Breast epithelium (tissue), 4 donors: ENCODE data around the gene ERMP1. TPM values are rescaled to one million over a fixed set of nuclear protein-coding genes. Genes with fewer than 3 reads are reported as not detected.
"Not testable (repeated sequence)": the region's sequence is repeated elsewhere in the genome, so short reads cannot be mapped to it uniquely, and the experiment has no call there.

Source experiments
- DNase-seq, 2 donors: peaks; one replicate each; pipeline ENCODE4 v3.0.0-alpha.2; 2019; ENCODE audit warnings: low spot score in 2 of 2
- H3K27ac ChIP-seq, 2 donors: fragments of 200-600 bp; sonication (generic) in 1 of 2; one replicate each; pipeline ENCODE4 v1.5.1; 2016 to 2019; ENCODE audit warnings: mild to moderate bottlenecking in 1 of 2
- H3K27me3 ChIP-seq, 2 donors: fragments of 200-600 bp; sonication (generic) in 1 of 2; one replicate each; pipeline versions ENCODE4 v1.5.1 to v1.6.0; 2017 to 2019; ENCODE audit warnings: control low read depth in 1 of 2, mild to moderate bottlenecking in 1 of 2
- H3K36me3 ChIP-seq: fragments of 200-600 bp; one replicate; pipeline ENCODE4 v1.5.1; 2019
- H3K4me1 ChIP-seq, 2 donors: fragments of 200-600 bp; sonication (generic); one replicate each; pipeline ENCODE4 v1.5.1; 2016 to 2019; ENCODE audit warnings: control low read depth in 1 of 2
- H3K4me3 ChIP-seq, 3 donors: fragments of 200-600 bp; sonication (generic); 1 replicate in 2 of 3; 2 replicates in 1 of 3; pipeline ENCODE4 v1.5.1; 2016 to 2019; ENCODE audit warnings: mild to moderate bottlenecking in 3 of 3, moderate library complexity in 2 of 3
- H3K9me3 ChIP-seq, 2 donors: fragments of 200-600 bp; sonication (generic) in 1 of 2; one replicate each; pipeline ENCODE4 v1.5.1; 2016 to 2019; ENCODE audit warnings: control low read depth in 1 of 2
- POLR2A ChIP-seq: fragments of 450-650 bp; IDR thresholded peaks from one replicate; pipeline ENCODE4 v1.6.1; 2016; ENCODE audit warnings: antibody characterized with exemption, mild to moderate bottlenecking, moderate library complexity
- POLR2AphosphoS5 ChIP-seq, 3 donors: sonication (generic); formaldehyde crosslinking; IDR thresholded peaks; one replicate each; pipeline ENCODE4 v1.6.1; 2017; ENCODE audit warnings: antibody characterized with exemption in 3 of 3
- intact Hi-C: fragments of 100-400 bp; cut with DNase I; formaldehyde crosslinking; loops from one replicate; pipeline ENCODE4 v1.15.1; 2023; ENCODE audit warnings: low total_unique reads
- total RNA-seq, 3 donors: library from RNA; depleted of rRNA; stranded (reverse); fragments of >200 nt; gene quantifications; one replicate each; pipeline ENCODE4 v1.1.0, GENCODE V29; 2016
- TF ChIP-seq, protein P1 (sequence below), 3 donors: fragments of 450-650 bp; IDR thresholded peaks; one replicate each; pipeline ENCODE4 v1.5.1; 2016 to 2017; ENCODE audit warnings: antibody characterized with exemption in 3 of 3, mild to moderate bottlenecking in 3 of 3, moderate library complexity in 3 of 3

ERMP1 gene
- total RNA-seq, 3 donors from 2014 or later: 12.6 to 39.2 (median 34.1) TPM

DNA sequence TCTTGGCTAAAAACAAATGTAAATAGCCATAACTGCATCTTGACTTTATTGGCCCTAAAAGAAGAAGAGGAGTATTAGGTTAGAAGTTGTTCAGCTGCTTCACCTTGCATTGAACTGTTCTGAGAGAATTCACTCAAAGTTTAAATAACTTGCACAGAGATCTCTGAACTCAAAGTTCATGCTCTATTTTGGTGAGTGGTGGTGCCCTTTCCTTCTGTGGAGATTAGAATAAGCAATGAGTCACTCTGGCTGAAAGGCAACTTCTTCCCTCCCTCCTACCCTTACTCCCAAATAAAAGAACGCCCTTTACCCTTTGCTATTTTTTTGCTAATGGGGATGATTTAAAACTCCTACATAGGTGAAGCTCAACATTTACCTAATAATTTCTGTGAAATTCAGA, 48.9 kb downstream of the ERMP1 start:
- Histone ChIP-seq H3K36me3 (no peaks in the 10 kb centered on the region), H3K4me3 (no peak overlapping the region), H3K27ac (no peak overlapping the region), H3K27me3 (no peaks in the 10 kb centered on the region), H3K9me3 (peaks cover 23 to 29% of the 10 kb centered on the region in 2 donors), H3K4me1 (no peaks in the 10 kb centered on the region)
- intact Hi-C loops: no loop called here
- TF ChIP-seq POLR2A (no peak), POLR2AphosphoS5 (IDR thresholded peaks at IDR 0.05) (no peak)
- TF ChIP-seq, protein P1, sequence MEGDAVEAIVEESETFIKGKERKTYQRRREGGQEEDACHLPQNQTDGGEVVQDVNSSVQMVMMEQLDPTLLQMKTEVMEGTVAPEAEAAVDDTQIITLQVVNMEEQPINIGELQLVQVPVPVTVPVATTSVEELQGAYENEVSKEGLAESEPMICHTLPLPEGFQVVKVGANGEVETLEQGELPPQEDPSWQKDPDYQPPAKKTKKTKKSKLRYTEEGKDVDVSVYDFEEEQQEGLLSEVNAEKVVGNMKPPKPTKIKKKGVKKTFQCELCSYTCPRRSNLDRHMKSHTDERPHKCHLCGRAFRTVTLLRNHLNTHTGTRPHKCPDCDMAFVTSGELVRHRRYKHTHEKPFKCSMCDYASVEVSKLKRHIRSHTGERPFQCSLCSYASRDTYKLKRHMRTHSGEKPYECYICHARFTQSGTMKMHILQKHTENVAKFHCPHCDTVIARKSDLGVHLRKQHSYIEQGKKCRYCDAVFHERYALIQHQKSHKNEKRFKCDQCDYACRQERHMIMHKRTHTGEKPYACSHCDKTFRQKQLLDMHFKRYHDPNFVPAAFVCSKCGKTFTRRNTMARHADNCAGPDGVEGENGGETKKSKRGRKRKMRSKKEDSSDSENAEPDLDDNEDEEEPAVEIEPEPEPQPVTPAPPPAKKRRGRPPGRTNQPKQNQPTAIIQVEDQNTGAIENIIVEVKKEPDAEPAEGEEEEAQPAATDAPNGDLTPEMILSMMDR (IDR thresholded peaks at IDR 0.05): no peak
- no peak for DNase-seq

DNA sequence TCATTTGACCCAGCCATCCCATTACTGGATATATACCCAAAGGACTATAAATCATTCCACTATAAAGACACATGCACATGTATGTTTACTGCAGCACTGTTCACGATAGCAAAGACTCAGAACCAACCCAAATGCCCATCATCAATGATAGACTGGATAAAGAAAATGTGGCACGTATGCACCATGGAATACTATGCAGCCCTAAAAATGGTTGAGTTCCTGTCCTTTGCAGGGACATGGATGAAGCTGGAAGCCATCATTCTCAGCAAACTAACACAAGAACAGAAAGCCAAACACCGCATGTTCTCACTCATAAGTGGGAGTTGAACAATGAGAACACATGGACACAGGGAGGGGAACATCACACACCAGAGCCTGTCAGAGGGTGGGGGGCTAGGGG, 49.5 kb downstream of the ERMP1 start:
- H3K4me3 ChIP-seq, H3K36me3 ChIP-seq, H3K4me1 ChIP-seq, DNase-seq, H3K27me3 ChIP-seq, intact Hi-C loops, H3K27ac ChIP-seq: not testable (repeated sequence)
- peaks cover 28 to 33% of the 10 kb centered on the region in 2 donors for H3K9me3 ChIP-seq

DNA sequence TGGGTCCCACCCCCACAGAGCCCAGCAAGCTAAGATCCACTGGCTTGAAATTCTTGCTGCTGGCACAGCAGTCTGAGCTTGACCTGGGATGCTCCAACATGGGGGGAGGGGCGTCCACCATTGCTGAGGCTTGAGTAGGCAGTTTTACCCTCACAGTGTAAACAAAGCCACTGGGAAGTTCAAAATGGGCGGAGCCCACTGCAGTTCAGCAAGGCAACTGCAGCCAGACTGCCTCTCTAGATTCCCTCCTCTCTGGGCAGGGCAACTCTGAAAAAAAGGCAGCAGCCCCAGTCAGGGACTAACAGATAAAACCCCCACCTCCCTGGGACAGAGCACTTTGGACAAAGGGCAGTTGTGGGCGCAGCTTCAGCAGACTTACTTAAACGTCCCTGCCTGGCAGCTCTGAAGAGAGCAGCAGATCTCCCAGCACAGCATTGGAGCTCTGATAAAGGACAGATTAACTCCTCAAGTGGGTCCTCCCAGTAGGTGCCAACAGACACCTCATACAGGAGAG, 53.2 kb downstream of the ERMP1 start:
- Histone ChIP-seq H3K9me3 (peaks cover 33 to 36% of the 10 kb centered on the region in 2 donors), H3K36me3 (peaks cover 29% of the 10 kb centered on the region)
- DNase-seq, H3K4me1 ChIP-seq, H3K27ac ChIP-seq, intact Hi-C loops, H3K4me3 ChIP-seq, H3K27me3 ChIP-seq: not testable (repeated sequence)

DNA sequence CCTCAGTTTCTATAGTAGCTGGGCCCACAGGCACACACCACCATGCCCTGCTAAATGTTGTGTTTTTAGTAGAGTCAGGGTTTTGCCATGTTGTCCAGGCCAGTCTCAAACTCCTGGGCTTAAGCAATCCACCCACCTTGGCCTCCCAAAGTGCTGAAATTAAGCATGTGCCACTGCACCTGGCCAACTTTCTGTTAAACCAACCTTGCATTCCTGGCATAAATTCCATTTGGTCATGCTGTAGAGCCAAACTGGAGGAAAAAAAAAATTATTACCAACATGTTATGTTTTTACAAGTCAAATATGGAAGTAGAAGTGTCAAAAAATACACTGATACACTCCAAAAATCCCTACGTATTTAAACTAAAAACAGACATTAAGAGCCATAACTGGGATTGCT, 54.1 kb downstream of the ERMP1 start:
- Histone ChIP-seq H3K27me3 (no peaks in the 10 kb centered on the region), H3K4me3 (no peak overlapping the region), H3K9me3 (peaks cover 33 to 36% of the 10 kb centered on the region in 2 donors), H3K36me3 (peaks cover 29% of the 10 kb centered on the region), H3K4me1 (no peaks in the 10 kb centered on the region), H3K27ac (no peak overlapping the region)
- no peak for DNase-seq
- no peak for TF ChIP-seq POLR2A
- TF ChIP-seq, protein P1 (IDR thresholded peaks at IDR 0.05): no peak
- intact Hi-C loops: no loop called here

DNA sequence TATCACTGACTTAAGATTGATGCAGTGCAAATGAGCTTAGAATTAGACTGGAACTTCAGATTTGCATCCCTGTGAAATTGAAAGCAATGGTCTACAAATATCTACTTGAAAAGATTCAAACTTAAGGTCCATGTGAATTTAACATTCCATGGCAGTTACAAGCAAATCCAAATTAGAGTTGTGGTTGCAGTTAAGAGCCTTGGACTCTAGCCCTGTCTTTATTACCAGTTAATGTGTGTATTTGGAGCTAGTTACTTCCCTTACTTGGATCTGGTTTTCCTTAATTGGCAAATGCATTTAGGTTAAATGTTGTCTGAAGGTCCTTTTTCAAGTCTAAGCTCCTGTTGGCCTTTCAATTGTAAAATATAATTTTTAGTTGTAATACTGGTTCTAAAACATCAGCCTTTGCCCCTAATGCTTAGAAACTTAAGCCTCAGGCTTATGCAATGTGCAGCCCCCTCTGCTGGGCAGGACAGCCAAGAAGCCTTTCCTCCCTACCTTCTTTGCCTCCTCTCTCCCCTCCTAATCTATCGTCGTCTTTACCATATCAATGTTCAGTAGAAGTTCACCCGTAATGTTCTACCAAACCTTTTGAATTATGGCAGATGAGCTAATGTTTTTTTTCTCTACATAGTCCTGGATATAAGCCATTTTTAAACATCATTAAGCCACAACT, 59.5 kb downstream of the ERMP1 start:
- intact Hi-C loops: no loop called here
- TF ChIP-seq, protein P1 (IDR thresholded peaks at IDR 0.05): no peak
- no peak for TF ChIP-seq POLR2A
- no peak for TF ChIP-seq POLR2AphosphoS5 (IDR thresholded peaks at IDR 0.05)
- no peak for DNase-seq

DNA sequence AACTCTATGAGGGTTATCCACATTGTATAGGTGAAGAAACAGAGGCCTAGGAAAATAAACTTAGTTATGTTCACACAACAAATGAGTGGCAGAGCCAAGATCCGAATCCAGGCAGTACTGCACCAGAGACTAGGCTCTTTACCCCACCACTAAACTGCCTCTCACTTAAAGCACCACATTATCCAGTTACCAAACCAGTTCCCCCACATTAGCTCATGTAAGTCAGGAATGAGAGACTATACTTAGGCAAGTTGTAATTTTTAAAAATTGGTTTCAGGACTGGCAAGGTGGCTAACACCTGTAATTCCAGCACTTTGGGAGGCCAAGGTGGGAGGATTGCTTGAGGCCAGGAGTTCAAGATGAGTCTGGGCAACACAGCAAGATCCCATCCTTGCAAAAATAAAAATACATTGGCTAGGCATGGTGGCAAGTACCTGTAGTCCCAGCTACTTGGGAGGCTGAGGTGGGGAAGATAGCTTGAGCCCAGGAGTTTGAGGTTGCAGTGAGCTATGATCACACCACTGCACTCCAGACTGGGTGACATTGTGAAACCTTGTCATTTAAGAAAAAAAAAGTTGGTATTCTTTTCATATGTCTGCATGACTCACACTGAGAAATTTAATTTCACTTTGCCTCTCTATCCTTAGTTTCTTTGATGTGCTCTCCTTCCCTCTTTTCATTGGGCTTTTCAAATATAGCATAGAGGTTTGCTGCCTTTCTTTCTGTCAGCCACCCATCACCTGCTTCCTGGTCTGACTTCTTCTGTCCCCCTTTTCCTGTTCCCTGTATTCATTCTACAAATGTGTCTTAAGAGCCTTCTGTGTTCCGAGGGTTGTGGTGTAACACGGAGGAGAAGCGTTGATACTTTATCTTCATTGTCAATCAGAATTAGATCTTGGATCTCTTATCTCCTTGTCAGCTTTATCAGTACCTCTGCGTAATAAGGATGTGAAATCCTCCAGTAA, 64.7 kb downstream of the ERMP1 start:
- intact Hi-C loops: no loop called here
- no peaks in the 10 kb centered on the region for H3K36me3 ChIP-seq
- DNase-seq: no peak

More for the DNA sequence above, 59.5 kb downstream of the ERMP1 start:
- Histone ChIP-seq H3K9me3 (peaks cover 0 to 8% of the 10 kb centered on the region in 2 donors), H3K27ac (no peak overlapping the region), H3K4me3 (no peak overlapping the region), H3K36me3 (peaks cover 24% of the 10 kb centered on the region), H3K27me3 (no peaks in the 10 kb centered on the region), H3K4me1 (no peaks in the 10 kb centered on the region)

More for the DNA sequence above, 64.7 kb downstream of the ERMP1 start:
- Histone ChIP-seq H3K4me1 (no peaks in the 10 kb centered on the region), H3K9me3 (no peaks in the 10 kb centered on the region), H3K27me3 (no peaks in the 10 kb centered on the region), H3K27ac (no peak overlapping the region), H3K4me3 (no peak overlapping the region)
- TF ChIP-seq, protein P1 (IDR thresholded peaks at IDR 0.05): no peak
- TF ChIP-seq POLR2AphosphoS5 (IDR thresholded peaks at IDR 0.05): no peak
- no peak for TF ChIP-seq POLR2A
